RWPE1 (cell line): ENCODE results near the gene CPN1.

ENCODE experiments used
- CTCF ChIA-PET: fragments of 350-600 bp; sonication (Branson Sonifier 250); formaldehyde crosslinking; extraction: SDS; loops from one replicate; lab custom pipeline; 2021; lab: Yijun Ruan, JAX
- POLR2A ChIA-PET: fragments of 400-600 bp; formaldehyde crosslinking; extraction: SDS; loops from one replicate; lab custom pipeline; 2020; ENCODE audit warnings: antibody characterized with exemption; ENCODE audit not compliant: low non-redundant PET; lab: Yijun Ruan, JAX
- DNase-seq: peaks from one replicate; pipeline ENCODE4 v3.0.0; 2012; ENCODE audit warnings: low spot score
- H3K27ac ChIP-seq: fragments of 450-650 bp; 2 replicates; pipeline ENCODE4 v1.5.1; 2017
- TF ChIP-seq, protein P1 (sequence below): fragments of 450-650 bp; conservative IDR thresholded peaks from 2 replicates; pipeline ENCODE4 v1.5.1; 2017; ENCODE audit warnings: low read depth, mild to moderate bottlenecking

The CPN1 gene

DNA sequence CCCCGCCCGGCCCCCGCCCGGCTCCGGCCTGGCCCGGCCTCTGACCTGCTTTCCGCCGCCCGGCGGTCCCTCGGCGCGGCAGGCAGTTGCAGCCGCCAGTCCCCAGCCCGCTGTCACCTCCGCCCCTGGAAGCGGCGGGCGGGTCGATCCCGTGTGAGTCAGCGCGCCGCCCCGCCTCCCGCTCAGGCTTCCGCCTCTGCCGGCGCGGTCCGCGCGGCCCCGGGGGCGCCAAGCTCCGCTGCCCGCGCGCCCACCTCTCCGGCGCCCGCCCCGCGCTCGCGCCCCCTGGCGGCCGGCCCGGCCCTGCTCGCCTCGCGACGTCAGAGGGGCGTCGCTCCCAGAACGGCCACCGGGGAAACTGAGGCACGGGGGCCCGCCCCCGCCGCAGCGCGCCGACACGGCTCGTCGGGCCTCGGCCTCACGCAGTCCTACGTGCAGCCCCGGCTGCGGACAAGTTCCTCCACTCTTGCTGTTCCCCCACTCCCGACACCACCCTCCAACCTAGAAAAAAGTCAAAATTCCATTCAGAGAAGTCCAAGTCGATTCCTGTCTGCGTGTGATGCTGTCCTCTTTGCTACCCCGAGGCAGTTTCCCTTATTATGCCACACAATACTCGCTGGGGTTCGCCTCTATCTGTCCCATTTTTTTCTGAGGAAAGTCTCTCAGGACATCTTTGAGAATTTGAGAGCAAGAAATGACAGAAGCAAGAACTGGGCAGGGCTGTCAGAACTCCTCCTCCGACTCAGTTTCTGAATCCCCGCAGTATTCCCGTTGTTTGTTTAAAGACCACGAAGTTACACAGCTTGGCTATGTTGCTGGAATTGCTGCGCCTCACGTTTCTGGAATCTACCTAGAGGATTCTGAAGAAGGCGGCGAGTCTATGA is 71.6 kb downstream of the CPN1 start, which contains the start of gene DNMBP:
Gene DNMBP, minus strand, starts transcription at position 155 of the 884 bp plus-strand sequence. CDS start 37,823 bp downstream, outside the sequence.
- ChIA-PET POLR2A (no interaction called here), CTCF (interaction anchor here (0.7 to 2.1 kb wide), 18 partner anchors 8 to 164 kb away, joined by 3 to 14 read pairs (median 4); no protein-coding TSS in a partner anchor)
- TF ChIP-seq, protein P1, sequence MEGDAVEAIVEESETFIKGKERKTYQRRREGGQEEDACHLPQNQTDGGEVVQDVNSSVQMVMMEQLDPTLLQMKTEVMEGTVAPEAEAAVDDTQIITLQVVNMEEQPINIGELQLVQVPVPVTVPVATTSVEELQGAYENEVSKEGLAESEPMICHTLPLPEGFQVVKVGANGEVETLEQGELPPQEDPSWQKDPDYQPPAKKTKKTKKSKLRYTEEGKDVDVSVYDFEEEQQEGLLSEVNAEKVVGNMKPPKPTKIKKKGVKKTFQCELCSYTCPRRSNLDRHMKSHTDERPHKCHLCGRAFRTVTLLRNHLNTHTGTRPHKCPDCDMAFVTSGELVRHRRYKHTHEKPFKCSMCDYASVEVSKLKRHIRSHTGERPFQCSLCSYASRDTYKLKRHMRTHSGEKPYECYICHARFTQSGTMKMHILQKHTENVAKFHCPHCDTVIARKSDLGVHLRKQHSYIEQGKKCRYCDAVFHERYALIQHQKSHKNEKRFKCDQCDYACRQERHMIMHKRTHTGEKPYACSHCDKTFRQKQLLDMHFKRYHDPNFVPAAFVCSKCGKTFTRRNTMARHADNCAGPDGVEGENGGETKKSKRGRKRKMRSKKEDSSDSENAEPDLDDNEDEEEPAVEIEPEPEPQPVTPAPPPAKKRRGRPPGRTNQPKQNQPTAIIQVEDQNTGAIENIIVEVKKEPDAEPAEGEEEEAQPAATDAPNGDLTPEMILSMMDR = peak; percentile 88
- peak; percentile 95 for DNase-seq
- peak within 1 kb of the TSS; percentile 89 for H3K27ac ChIP-seq

DNA sequence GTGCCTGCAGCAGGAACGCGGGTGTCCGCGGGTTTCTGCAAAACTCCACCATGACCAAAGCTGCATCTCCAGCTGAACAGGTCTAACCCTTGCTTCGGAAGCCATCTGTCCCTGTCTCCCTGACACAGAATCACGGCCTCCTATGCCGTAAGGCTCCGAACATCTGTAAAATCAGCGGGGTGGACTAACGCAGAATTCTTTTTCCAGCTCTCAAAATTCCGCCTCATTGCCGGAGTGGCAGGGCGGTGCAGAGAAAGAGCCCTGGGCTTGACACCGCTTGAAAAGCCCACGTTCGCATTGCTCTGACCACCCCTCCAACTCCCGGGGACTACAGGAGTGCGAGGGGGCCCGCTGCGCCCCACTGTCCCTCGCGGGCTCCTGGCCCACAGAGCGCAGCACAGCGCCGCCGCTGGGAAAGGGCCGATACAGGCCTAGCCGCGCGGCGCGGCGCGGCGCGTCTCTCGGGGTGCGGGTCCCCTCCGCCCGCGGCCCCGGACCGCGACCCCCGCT is 72.3 kb downstream of the CPN1 start:
- peak overlapping the region; percentile 89 for H3K27ac ChIP-seq
- DNase-seq = peak; percentile 55
- CTCF ChIA-PET = interaction anchor here (0.6 to 2.1 kb wide), 21 partner anchors 9 to 261 kb away, joined by 3 to 14 read pairs (median 4); no protein-coding TSS in a partner anchor
- TF ChIP-seq, protein P1 = no peak
- POLR2A ChIA-PET = no interaction called here

DNA sequence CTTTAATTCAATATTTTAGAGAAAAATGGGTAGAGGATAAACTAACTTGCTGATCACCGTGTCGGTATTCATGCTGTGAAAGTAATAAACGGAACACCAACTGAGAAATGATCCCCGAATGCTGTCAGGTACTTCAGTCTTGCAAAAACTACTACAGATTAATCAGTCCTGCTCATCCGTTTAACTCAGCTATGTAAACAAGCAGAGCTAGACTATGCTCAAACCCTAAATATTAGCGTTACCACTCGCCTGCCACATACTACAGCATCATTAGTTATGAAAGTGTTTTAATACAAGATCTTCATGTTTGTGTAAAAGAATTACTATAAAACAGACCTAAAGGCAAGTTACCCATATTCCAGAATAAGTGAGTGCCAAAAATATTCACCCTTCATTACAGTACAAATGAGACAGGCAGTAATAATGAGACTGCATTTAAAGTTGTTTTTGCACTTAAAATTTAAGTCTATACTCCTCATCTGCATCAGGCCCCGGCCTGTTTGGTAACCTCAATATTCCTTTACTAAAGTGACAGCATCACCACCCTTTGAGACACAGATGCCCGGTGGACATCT is 72.9 kb downstream of the CPN1 start:
- POLR2A ChIA-PET = no interaction called here
- DNase-seq = peak; percentile 37
- TF ChIP-seq, protein P1 = no peak
- CTCF ChIA-PET = interaction anchor here (0.5 to 2.1 kb wide), 21 partner anchors 9 to 262 kb away, joined by 3 to 14 read pairs (median 5); no protein-coding TSS in a partner anchor
- H3K27ac ChIP-seq = peak overlapping the region; percentile 89

DNA sequence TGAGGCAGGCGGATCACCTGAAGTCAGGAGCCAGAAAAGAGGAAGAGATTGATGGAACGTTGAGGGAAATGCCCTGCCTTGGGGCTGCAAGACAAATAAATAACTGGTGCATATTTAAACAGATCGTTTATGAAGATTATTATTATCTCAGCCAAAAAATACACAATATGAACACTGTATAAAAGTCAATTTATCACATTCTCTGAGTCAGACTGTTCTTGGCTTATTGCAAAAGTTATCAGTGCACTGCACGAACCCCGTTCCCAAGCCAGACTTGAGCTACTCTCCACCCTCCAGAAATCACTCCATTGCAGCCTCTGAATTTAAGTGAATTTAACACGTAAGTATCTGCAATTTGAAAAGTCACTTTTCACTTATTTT is 73.5 kb downstream of the CPN1 start:
- TF ChIP-seq, protein P1 = no peak
- CTCF ChIA-PET = interaction anchor here (0.5 to 2.0 kb wide), 4 partner anchors 15 to 42 kb away, joined by 3 to 8 read pairs (median 6); no protein-coding TSS in a partner anchor
- peak overlapping the region; percentile 97 for H3K27ac ChIP-seq
- POLR2A ChIA-PET = interaction anchor here (0.5 kb wide), 1 partner anchor 27 kb away, joined by 3 read pairs; no protein-coding TSS in a partner anchor
- DNase-seq = no peak

DNA sequence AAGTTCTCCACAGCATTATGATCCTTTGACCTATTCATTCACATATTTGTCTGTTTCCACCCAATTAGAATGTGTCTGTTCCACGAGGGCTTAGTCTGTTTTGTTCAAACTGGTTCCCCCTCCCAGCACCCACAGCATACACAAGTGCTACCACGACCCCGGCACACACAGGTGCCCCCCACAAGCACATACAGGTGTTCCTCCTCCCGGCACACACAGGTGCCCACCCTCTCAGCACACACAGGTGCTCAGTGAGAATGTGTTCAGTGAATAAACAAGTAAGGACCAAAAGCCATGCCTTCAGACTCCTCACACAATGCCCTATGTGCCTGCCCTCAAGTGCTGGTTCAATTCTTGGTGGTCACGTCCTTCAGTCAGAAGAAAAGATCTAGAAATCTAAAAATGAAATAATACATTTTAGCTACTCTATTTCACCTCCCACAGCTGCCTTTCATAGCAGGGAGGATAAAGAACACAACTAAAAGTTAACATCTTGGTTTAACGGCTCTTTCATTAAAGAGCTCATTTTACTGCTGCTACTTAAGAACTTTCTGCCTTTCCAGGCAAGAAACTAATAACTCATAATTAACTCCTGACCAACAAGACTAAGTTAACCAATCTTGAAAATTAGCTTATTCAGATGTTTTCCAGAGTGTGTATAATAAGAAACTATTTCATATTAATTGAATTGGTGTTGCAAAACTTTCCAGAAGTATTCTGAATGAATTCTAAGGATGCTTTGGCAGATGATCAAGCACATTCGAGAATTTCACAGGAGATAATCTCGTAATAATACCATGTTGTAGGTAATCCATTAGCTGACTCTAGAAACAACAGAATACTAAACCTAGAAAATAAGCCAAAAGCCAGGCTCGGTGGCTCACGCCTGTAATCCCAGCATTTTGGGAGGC is 74.2 kb downstream of the CPN1 start:
- TF ChIP-seq, protein P1 = no peak

More for the DNA sequence above, 74.2 kb downstream of the CPN1 start:
- ChIA-PET CTCF (interaction anchor here (1.1 to 2.0 kb wide), 3 partner anchors 14 to 38 kb away, joined by 5 to 8 read pairs (median 6); no protein-coding TSS in a partner anchor), POLR2A (interaction anchor here (0.5 kb wide), 1 partner anchor 27 kb away, joined by 3 read pairs; no protein-coding TSS in a partner anchor)
- peak overlapping the region; percentile 97 for H3K27ac ChIP-seq
- no peak for DNase-seq
